SK-N-SH (cell line): ENCODE results near the gene MAGEA9B. TPM values are rescaled to one million over a fixed set of nuclear protein-coding genes. Genes with fewer than 3 reads are reported as not detected.
"Not testable (repeated sequence)": the region's sequence is repeated elsewhere in the genome, so short reads cannot be mapped to it uniquely, and the experiment has no call there.

Experiments used
- CTCF ChIA-PET: fragments of 300-600, 350-600 bp; formaldehyde crosslinking; extraction: SDS; loops from one replicate; lab custom pipeline; 2021; lab: Yijun Ruan, JAX
- POLR2A ChIA-PET: fragments of 350-600 bp; sonication (Branson Sonifier 250); formaldehyde crosslinking; extraction: SDS; loops from one replicate; lab custom pipeline; 2020; ENCODE audit warnings: antibody characterized with exemption, inconsistent platforms; lab: Yijun Ruan, JAX
- DNase-seq: peaks from one replicate; pipeline ENCODE4 v3.0.0; 2012
- H2AFZ ChIP-seq: fragments of 200-600 bp; sonication (generic); 2 replicates; pipeline ENCODE4 v1.8.1; 2016; ENCODE audit warnings: antibody characterized with exemption, mild to moderate bottlenecking, low read depth
- H3F3A ChIP-seq: fragments of 200-600 bp; sonication (generic); replicated peaks from 2 replicates; pipeline ENCODE3; 2016; ENCODE audit warnings: antibody characterized with exemption, mild to moderate bottlenecking; ENCODE audit not compliant: insufficient read depth
- H3K27ac ChIP-seq, 2 experiments: fragments of 200-500 bp in 1 of 2; fragments of 200-600 bp in 1 of 2; sonication (Bioruptor generic) in 1 of 2; sonication (generic), shearing (Covaris generic) in 1 of 2; 2 replicates each; pipeline versions ENCODE4 v1.5.1 to v1.6.1; 2014 to 2016; ENCODE audit warnings: low read depth in 2 of 2, inconsistent platforms in 1 of 2, low read length in 1 of 2, mild to moderate bottlenecking in 1 of 2, mixed read lengths in 1 of 2
- H3K27me3 ChIP-seq: fragments of 200-600 bp; sonication (generic), shearing (Covaris generic); 2 replicates; pipeline ENCODE4 v1.6.1; 2016; ENCODE audit warnings: mixed run types; ENCODE audit not compliant: insufficient read depth
- H3K36me3 ChIP-seq, 2 experiments: fragments of 200-500 bp in 1 of 2; fragments of 200-600 bp in 1 of 2; sonication (Bioruptor generic) in 1 of 2; sonication (generic) in 1 of 2; replicated peaks in 1 of 2; 2 replicates each; pipeline versions ENCODE3 to v1.5.1; 2014 to 2016; ENCODE audit warnings: low read length in 1 of 2, mild to moderate bottlenecking in 1 of 2; ENCODE audit not compliant: insufficient read depth in 2 of 2, control insufficient read depth in 1 of 2
- H3K4me1 ChIP-seq, 2 experiments: fragments of 200-500 bp in 1 of 2; fragments of 200-600 bp in 1 of 2; sonication (Bioruptor generic) in 1 of 2; sonication (generic), shearing (Covaris generic) in 1 of 2; 2 replicates each; pipeline versions ENCODE4 v1.5.1 to v1.6.1; 2014 to 2016; ENCODE audit warnings: low read depth in 1 of 2, low read length in 1 of 2, mixed run types in 1 of 2; ENCODE audit not compliant: insufficient read depth in 2 of 2, control insufficient read depth in 1 of 2
- H3K4me2 ChIP-seq: fragments of 200-600 bp; sonication (generic), shearing (Covaris generic); 2 replicates; pipeline ENCODE4 v1.6.1; 2017; ENCODE audit warnings: mixed run types
- H3K4me3 ChIP-seq, 2 experiments: fragments of 200-500 bp in 1 of 2; fragments of 200-600 bp in 1 of 2; sonication (Bioruptor generic) in 1 of 2; sonication (generic), shearing (Covaris generic) in 1 of 2; 2 replicates each; pipeline versions ENCODE4 v1.5.1 to v1.8.1; 2014 to 2016; ENCODE audit warnings: low read depth in 2 of 2, inconsistent platforms in 1 of 2, low read length in 1 of 2, mild to moderate bottlenecking in 1 of 2, mixed read lengths in 1 of 2, moderate library complexity in 1 of 2
- H3K79me2 ChIP-seq: fragments of 200-600 bp; sonication (generic); 2 replicates; pipeline ENCODE4 v1.8.1; 2017; ENCODE audit warnings: mild to moderate bottlenecking; ENCODE audit not compliant: insufficient read depth
- H3K9ac ChIP-seq: fragments of 200-600 bp; sonication (generic); 2 replicates; pipeline ENCODE4 v1.6.1; 2017; ENCODE audit warnings: mixed run types
- H3K9me2 ChIP-seq: fragments of 200-600 bp; sonication (generic); 2 replicates; pipeline ENCODE4 v1.6.1; 2017; ENCODE audit warnings: mixed run types
- H3K9me3 ChIP-seq: fragments of 200-600 bp; sonication (generic); 2 replicates; pipeline ENCODE4 v1.6.1; 2017; ENCODE audit warnings: mixed run types, mild to moderate bottlenecking, moderate library complexity
- H4K20me1 ChIP-seq: fragments of 200-600 bp; sonication (generic); 2 replicates; pipeline ENCODE4 v1.6.1; 2017; ENCODE audit warnings: mild to moderate bottlenecking, mixed run types; ENCODE audit not compliant: insufficient read depth
- CHD2 ChIP-seq: fragments of 150-350 bp; IDR thresholded peaks from 2 replicates; pipeline ENCODE4 v1.6.1; 2018; ENCODE audit warnings: low read length; ENCODE audit not compliant: partially characterized antibody
- FOSL2 ChIP-seq: IDR thresholded peaks from 2 replicates; pipeline ENCODE4 v1.4.0; 2012; ENCODE audit warnings: low read depth, mild to moderate bottlenecking, moderate library complexity, borderline replicate concordance
- FOXM1 ChIP-seq: IDR thresholded peaks from 2 replicates; pipeline ENCODE4 v1.4.0; 2012; ENCODE audit warnings: low read depth, mild to moderate bottlenecking
- JUND ChIP-seq: IDR thresholded peaks from 2 replicates; pipeline ENCODE4 v1.4.0; 2012
- WGBS: methylation state at CpG from one replicate; pipeline ENCODE4 v1.1.6; 2017; ENCODE audit warnings: low lambda C conversion rate; 5-methylcytosine and 5-hydroxymethylcytosine counted together
- polyA plus RNA-seq, 3 experiments: library from polyadenylated mRNA; depleted of rRNA; stranded (reverse); fragments of >200 nt; gene quantifications; 2 replicates each; pipeline ENCODE4 v1.2.3, GENCODE V29; 2012

MAGEA9B gene
- polyA plus RNA-seq, 1 of the 3 experiments (the other 2 are of a cell fraction), result 0.38 TPM

DNA sequence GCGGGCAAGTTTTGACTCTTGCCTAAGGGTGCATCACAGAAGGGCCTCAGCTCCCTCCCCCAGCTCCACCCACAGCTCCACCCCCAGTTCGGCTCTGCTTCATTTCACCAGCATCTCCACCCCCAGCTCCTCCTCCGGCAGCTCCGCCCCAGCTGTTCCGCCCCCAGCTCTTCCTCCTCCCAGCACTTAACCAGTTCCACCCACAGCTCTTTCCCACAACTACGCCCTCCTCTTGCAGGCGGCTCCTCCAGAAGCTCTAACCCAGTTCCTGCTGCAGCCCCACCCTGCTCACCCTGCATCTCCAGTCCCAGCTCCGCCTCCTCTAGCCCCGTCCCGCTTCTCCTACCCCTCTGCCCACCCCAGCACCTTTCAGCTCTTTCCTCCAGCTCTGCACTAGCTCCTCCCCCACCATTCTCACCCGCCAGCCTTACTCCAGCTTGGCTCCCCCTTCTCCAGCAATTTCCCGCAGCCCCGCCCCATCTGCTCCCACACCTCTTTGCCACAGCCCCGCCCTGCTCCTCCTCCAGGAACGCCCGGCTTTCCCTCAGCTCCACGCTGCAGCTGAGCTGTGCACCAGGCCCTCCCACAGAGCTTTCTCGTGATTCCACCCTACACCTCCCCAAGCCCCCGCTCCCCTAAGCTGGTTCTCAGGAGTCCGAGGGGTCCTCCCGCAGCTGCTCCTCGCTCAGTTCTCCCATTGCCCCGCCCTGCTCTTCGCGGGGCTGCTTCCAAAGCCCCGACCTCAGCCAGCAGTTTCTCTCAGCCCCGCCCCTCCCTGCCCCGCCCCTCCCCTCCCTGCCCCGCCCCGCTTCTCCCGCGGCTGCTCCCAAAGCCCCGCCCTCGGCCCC is 47.8 kb downstream of the MAGEA9B start (continued):
- TF ChIP-seq FOSL2, result no peak
- no peak for TF ChIP-seq FOXM1
- no peak for TF ChIP-seq JUND
- no peak for TF ChIP-seq CHD2

DNA sequence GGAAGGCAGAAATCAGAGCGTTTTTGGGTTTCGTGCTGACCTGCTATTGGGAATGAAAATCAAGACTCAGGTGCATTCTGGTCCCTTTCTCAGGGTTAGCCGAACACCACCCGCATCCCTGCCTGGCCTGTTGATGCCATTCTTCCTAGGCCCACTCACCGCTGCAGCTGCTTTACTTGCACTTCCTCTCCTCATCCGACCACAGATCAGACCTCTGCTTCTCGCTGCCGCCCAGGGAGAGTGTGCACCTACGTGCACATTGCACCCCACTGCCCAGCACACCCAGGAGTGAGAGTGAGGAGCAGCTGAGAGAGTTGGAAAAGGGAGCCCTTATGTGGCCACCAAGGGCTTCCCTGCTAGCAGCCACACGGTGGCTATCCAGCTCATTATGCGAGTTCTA is 49.8 kb downstream of the MAGEA9B start:
- H3K9me3 ChIP-seq, H3K27me3 ChIP-seq, H4K20me1 ChIP-seq, H3K36me3 ChIP-seq, DNase-seq, H3F3A ChIP-seq, CTCF ChIA-PET, H2AFZ ChIP-seq, H3K27ac ChIP-seq, POLR2A ChIA-PET, H3K4me3 ChIP-seq, H3K79me2 ChIP-seq, H3K9ac ChIP-seq, H3K9me2 ChIP-seq, H3K4me1 ChIP-seq, H3K4me2 ChIP-seq: not testable (repeated sequence)
- WGBS, result 52% methylated on average over 7 of the region's 11 CpGs

DNA sequence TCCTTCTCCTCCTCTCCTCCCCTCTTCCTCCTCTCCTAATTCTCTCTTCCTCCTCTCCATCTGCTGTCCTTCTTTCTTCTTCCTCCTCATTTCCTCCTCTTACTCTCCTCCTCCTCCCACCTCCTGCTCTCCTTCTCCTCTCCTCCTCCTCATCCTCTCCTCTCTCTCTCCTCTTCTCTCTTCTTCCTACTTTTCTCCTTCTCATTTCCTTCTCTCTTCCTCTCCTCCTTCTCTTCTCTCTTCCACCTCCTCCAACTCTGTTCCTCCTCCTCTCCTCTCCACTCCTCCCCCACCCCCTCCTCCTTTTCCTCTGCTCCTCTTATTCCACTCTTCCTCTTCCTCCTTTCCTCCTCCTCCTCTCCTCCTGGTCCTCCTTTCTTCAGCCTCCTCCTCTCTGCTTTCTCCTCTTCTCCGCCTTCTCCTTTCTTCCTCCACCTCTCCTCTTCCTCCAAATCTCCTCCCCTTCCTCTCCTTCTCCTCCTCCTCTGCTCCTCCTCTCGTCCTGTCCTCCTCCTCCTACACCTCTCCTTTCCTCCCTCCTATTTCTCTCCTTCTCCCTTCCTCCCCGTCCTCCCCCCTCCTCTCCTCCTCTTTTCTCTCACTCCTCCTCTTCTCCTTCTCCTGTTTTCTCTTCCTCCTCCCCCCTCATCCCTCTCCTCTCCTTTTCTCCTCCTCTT is 52.2 kb downstream of the MAGEA9B start:
- POLR2A ChIA-PET, result not testable (repeated sequence)

DNA sequence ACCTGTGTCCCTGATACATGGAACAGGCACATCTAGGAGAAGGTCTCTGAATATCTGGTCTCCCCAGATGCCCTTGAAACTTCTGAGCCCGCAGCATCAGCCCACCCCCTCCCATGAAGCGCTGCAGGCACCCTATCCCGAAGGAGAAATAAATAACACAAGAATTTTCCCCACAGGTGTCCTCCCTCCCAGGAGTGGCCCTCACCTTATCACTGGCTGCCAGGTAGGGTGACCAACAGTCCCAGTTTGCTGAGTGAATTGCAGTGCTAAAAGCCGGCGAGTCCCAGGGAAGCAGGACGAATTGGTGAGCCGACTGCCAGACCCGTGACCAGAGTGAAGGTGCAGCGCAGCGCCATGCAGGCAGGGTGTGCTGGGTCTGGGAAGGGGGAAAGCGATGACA is 53.3 kb downstream of the MAGEA9B start:
- H3K36me3 ChIP-seq, DNase-seq, H3K79me2 ChIP-seq, CTCF ChIA-PET, H3K4me3 ChIP-seq, H3K9me3 ChIP-seq, H3K9ac ChIP-seq, POLR2A ChIA-PET, H2AFZ ChIP-seq, H3K4me2 ChIP-seq, H3K27me3 ChIP-seq, H3K9me2 ChIP-seq, H4K20me1 ChIP-seq, H3K4me1 ChIP-seq, H3K27ac ChIP-seq, H3F3A ChIP-seq: not testable (repeated sequence)
- WGBS, result 73% methylated on average over 7 of the region's 11 CpGs

More for the DNA sequence above, 52.2 kb downstream of the MAGEA9B start:
- WGBS, result 42% methylated on average over 3 of the region's 3 CpGs
- not testable (repeated sequence) for H3K9me2 ChIP-seq, H3K27ac ChIP-seq, H3K9ac ChIP-seq, H3K4me3 ChIP-seq, H3K9me3 ChIP-seq, H3K36me3 ChIP-seq, DNase-seq, H3K4me2 ChIP-seq, H3F3A ChIP-seq, H4K20me1 ChIP-seq, H3K79me2 ChIP-seq, H2AFZ ChIP-seq, H3K4me1 ChIP-seq, H3K27me3 ChIP-seq
- CTCF ChIA-PET, result interaction anchor here (1.0 kb wide), 1 partner anchor 23 kb away, joined by 3 read pairs; no protein-coding TSS in a partner anchor

DNA sequence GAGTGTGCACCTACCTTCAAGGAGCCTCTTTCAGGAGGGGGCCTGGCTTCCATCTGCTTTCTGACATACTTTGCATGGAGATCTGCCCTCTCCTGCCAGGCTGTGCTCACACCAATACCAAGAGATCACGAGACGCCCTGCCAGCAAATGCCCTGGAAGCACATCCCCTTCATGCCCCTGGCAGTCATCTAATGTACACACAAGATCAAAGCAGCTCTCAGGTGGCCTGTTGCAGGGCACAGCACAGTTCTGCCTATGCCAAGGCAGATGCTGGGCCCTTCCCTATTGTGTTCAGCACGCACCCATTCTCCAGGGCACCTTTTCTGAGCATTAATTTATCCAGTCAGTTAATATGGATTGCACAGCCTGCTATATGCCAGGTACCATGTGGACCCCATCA is 54.4 kb downstream of the MAGEA9B start:
- CTCF ChIA-PET, H3K36me3 ChIP-seq, H3K79me2 ChIP-seq, POLR2A ChIA-PET, H3K4me3 ChIP-seq, H3K4me1 ChIP-seq, H3K9ac ChIP-seq, H3K9me2 ChIP-seq, H3F3A ChIP-seq, H3K4me2 ChIP-seq, H4K20me1 ChIP-seq, H2AFZ ChIP-seq, DNase-seq, H3K27ac ChIP-seq, H3K9me3 ChIP-seq, H3K27me3 ChIP-seq: not testable (repeated sequence)
- no CpG with 5 or more reads among the region's 3 CpGs for WGBS
